HG03280 (cell line): Measurements from ENCODE around the gene TARS3.
A peak's percentile ranks its signal among the peaks of the same experiment; 100 is the strongest.

ENCODE experiments used
- ATAC-seq: cut with Tn5 transposase; IDR thresholded peaks from one replicate; pipeline ENCODE4 v1.9.1; 2021; ENCODE audit warnings: mild to moderate bottlenecking, moderate library complexity; ENCODE audit not compliant: unreplicated experiment

TARS3 gene

DNA sequence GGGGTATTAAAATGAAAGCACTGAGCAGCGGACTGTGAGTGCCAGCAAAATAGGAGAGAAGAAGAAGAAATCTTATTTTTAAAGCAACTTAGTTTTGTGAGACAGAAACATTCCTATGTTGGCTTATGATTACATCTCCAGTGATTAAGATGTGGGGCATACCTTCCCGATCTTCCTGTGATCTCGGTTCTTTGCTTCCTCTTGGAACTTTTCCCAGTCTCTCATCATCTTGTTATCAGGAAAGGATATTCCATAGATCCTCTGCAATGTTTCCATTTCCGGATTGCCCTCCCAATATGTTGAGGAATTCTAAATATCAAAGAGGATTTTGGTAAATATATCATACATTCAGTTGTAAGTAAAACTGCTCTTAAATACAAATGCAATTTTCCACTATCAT lies 22.2 kb downstream of the TARS3 start:
- ATAC-seq = no peak

DNA sequence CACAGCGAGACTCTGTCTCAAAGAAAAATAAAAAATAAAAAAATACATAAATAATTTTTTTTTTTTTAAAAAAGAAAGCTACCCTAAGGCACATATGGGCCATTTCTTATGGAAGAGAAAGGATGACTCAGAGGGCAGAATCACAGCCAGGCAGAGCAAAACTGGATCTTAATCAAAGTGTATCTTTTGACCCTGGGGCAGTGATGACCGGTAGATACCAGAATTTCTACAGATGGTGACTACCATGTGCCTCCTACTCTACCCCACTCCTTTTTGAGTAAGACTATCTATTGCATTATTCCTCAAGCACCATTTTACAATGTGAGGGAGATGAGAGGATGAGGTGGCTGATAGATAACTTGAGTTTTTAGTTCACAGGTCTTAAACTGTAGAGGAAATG lies 26.0 kb downstream of the TARS3 start:
- ATAC-seq = no peak

DNA sequence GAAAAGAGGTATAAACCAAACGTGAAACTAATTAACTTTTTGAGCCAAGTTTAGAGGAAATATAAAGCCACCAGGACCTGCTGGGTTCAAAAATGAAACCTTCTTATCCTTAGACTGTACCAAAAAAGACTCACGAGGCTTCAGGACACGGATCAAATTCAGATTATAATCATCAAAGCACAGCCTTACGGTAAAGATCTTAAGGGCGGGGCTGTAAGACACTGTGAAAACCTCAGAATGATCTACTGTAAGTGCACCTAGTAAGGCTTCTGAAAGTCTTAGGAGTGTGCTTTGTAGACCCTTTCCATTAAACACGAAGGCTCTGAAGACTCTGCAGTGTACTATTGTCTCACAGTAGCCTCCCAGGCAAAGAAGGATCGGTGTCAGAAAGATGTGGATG lies 26.8 kb downstream of the TARS3 start:
- no peak for ATAC-seq

DNA sequence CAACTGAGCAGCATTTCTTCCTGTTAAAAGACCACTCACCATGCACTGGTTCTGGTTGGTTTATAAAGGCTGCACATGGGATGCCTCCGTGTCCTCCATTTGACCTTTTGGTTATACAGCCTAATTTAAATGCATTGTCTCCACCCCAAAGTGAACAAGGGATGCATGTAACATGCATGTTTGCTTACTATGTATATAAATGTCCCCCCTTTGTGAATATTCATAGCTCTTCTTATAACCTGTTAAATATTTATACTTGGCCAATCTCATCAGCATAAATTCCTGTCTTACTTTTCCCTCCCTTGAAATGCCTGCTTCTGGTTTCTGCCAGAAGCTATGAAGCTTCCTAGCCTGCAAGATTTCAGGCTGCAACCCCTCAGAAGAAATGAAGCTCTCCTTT lies 27.4 kb downstream of the TARS3 start:
- no peak for ATAC-seq

DNA sequence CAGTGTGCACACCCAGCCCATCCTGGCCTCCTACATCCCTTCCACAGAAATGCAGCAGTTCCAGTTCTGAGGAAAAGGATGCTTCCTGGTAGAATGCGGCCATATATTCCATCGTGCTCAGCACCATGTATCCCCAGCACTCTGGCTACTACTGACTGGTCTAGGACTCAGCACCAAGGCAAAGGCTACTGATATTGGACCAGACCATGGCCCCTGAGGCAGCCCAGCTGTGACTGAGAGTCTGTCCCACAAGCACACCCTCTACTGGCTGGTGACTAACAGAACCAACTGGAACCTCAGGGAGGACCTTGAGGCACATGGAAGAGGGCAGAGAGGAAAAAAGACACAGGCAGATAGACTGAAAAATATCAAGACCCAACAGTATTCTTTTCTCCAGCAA lies 30.0 kb downstream of the TARS3 start:
- no peak for ATAC-seq

DNA sequence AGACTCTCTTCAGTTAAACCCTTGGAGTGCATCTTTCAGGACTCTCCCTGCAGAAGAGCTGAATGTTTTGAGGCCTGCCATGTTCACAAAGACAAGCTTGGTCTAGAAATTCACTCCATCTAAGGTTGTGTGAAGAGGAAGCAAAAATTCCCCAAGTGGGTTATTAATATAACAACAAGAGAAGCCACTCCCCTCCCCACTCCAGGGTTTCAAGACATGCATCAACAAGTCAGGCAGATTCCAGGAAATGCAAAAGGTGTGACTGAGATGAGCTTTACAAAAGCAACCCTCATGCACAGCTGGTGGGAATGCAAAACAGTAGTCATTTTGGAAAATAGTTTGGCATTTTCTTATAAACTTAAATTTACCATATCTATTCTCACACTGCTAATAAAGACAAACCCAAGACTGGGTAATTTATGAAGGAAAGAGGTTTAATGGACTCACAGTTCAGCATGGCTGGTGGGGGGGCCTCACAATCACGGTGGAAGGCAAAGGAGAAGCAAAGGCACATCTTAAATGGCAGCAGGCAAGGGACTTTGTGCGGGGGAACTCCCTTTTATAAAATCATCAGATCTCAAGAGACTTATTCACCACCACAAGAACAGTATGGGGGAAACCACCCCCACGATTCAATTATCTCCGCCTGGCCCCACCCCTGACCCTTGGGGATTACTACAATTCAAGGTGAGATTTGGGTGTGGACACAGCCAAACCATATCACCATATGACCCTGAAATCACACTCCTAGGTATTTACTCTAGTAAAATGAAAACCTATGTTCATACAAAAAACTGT lies 31.3 kb downstream of the TARS3 start:
- no peak for ATAC-seq

DNA sequence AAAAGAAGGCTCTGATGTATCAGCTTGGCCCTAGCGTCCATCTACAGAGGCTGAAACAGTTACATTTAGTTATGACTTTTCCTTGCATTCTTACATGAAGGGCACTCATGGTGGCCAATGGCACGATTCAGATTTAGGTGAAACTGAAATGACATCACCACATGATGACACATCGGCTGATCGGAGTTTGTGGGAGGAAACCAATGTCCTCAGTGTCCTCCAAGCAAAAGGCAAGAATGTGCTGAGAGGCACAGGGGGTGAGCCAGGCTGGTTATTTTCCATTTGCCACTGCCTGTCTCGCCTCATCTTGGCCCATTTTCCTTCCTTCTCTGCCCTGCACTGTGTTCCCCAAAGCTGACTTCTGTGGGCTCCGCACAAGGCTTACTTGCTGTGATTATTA lies 34.4 kb downstream of the TARS3 start:
- ATAC-seq = no peak

DNA sequence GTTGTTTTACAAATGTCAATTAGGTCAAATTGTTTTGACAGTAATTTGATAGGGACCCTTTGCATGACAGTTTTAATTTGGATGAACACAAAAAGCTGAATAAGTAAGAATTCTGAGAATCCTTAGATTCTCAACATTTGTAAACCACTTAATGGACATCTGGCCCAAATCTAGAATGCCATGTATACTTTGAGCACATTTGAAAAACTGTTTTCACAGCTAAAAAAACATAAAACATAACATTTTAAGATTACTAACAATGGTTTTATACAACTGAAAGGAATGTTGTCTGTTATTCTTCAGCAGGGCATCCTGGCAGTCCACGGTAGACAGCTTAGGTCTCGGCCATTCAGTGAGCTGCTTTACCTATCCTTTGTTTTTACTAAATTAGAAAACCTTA lies 37.6 kb downstream of the TARS3 start:
- no peak for ATAC-seq

DNA sequence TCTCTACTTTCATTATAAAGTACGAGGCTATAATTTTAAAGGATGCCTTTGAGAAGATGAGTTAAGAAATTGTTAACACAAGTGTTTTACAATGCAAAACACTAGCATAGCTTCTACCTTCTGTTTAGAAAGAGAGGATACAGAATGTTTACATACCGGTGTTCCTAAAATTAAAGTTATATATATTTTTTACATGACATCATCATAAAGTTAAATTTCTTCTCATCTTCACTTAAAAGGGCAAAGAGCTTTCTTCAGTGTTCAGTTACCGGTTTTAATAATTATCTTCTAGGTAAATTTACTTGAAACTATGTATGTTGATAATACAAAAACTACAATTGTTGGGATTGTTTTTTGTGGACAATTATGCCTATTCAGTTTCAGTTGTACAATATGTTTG lies 39.4 kb downstream of the TARS3 start:
- no peak for ATAC-seq

DNA sequence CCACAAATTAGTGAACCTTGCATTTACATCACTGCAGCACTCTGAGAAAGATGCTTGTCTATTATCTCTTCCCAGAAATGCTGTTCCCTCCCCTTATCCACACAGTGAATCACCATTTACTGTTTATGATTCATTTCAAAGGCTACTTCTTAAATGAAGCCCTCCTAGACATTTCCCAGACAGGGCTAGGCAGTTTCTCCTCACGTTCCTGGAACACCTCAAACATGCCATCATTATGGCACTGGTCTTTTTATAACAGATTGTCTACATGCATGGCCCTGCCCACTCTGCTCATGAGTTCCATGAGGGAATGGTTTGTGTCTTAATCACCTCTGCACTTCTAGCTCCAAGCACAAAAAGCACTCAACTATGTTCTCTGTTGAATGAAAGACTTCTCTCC lies 39.9 kb downstream of the TARS3 start:
- no peak for ATAC-seq

DNA sequence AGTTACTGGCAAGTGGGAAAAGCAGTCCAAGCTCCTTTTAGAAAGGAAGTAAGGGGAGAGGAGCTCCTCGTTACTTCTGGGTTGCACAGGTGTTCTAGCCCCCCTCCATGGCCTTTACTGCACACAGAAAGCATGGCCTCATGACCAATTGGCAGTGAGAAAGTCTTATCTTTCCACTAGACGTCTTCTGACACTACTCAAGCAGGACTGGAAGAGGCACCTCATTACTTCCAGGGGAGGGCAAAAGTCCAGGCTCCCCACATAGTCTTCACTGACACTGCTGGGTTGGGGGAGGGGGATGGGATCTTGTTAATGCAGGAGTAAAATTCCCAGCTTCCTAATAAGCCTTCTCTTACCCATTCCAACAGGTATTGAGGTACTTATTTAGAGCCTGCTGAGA lies 44.5 kb downstream of the TARS3 start:
- no peak for ATAC-seq

DNA sequence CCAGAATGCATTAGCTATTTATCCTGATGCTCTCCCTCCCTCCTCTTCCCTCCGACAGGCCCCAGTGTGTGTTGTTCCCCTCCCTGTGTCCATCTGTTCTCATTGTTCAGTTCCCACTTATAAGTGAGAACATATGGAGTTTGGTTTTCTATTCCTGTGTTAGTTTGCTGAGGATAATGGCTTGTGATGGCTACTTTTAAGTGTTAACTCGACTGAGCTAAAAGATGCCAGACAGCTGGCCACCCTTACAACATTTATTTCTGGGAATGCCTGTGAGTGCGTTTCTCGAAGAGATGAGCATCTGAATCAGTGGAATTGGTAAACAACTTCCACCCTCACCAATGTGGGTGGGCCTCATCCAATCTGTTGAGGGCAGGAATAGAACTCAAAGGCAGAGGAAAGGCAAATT lies 47.3 kb downstream of the TARS3 start:
- ATAC-seq = no peak

DNA sequence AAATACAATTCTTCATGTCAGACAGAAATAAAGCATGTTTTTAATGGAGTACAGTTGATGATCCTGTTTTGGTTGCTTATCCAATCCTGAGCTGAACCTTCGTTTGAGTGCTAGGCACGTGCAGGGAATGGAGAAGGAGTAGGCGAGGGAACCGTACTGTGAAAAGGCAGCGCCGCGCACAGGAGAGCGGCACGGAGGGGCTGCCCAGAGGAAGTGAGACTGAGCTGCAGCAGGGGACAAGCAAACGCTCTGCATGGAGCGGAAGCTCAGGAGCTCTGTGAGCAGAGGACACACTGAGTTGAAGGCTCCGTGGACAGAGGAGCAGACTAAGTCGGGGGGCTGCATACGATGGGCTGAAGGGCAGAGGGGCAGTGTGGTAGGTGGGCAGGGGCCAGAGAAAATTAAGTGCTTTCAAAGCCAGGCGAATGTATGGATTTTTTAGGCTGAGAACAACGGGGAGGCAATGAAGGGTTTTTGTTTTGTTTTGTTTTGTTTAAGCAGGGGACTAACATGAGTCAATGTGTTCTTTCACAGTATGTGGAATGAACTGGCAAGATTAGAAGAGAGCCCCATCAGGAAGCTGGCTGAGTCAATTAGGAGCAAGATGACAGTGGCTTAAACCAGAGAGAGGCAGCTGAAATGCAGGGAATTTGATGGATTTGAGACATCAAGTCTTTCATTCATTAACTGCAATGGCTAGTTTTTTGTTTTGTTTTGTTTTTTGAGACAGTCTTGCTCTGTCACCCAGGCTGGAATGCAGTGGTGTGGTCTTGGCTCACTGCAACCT lies 48.3 kb downstream of the TARS3 start:
- peak; percentile 93 for ATAC-seq

DNA sequence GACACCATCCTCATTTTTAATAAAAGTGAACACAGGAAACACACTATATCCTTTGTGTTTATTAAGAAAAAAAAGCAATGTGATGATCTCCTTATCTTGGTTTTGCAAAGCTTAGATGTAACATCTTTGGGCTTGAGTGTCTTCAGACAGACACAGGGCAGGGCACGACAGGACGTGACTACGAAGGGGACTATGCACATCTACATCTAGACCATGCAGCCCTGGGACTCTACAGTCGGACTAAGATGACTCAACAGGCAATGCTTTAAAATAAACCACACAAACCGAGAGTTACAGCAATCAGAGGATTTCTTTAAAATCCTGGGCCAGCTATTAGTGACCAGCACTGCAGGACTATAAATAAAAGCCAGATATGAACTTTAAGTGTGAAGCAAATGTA lies 49.3 kb downstream of the TARS3 start:
- no peak for ATAC-seq

DNA sequence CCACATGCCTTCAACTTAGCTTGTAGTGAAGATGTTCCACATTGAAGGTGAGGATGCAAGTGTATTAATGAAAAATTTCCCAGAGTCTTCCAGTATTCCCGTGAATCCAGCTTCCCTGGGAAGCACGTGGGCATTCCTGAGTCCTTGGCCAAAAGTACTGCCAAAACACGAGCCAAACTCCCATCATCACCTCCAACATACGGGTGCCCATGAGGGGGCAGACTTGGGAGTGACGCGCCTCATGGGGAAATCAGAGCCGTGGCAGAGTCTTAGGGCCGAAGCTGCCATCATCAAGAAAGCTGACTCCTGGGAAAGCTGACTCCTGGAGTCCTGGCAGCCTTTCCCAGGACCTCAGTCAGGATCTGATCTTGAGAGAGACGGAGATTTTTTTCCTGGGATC lies 52.0 kb downstream of the TARS3 start:
- ATAC-seq = no peak

DNA sequence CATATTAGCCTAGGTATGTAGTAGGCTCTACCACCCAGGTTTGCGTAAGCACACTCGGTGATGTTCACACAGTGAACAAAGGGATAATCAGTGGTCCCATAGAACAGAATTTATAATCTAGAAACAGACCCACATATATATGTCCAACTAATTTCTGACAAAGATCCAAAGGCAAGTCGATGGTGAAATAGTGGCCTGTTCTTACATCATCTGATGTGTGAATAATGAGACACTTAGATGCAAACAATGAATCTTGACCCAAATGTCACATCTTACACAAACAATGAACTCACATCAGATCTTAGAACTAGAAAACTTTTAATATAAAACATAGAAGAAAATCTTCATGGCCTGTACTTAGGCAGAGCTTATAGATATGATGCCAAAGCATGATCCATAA lies 54.5 kb downstream of the TARS3 start:
- ATAC-seq = no peak

DNA sequence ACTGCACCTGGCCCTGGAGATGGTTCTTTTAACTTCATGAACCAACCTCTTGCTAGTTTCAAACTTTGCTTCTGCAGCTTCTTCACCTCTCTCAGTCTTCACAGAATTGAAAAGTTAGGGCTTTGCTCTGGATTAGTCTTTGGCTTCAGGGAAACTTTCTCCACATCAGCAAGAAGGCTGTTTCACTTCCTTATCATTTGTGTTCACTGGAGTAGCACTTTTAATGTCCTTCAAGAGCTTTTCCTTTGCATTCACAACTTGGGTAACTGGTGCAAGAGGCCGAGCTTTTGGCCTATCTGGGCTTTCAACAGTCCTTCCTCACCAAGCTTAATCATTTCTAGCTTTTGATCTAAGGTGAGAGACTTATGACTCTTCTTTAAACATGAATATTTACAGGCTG lies 56.4 kb downstream of the TARS3 start:
- ATAC-seq = no peak

DNA sequence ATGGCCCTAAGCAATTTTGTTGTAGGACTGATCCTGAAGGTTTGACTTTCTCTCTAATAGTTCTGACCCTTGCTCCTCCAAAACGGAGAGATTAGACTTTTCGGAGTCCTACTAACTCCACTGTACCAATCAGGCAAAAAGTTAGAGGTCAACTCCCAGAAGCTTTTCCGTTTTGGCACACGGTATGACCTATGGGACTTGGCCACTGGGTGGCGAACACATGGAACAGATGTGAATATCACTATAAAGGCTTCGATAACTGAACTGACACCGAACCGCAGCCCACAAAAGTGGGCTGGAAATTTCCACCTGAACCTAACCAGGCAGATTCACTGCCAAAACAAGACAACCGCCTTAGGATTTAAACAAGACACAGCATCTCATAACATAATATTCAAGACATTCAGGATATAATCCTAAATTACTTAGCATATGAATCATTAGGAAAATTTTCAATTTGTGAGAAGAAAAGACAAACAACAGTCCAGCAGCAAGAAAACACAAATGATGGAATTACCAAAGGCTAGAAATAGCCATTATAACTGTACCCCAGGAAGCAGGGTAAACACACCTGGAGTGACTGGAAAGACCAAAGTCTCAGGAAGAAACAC lies 59.9 kb downstream of the TARS3 start:
- ATAC-seq = no peak

DNA sequence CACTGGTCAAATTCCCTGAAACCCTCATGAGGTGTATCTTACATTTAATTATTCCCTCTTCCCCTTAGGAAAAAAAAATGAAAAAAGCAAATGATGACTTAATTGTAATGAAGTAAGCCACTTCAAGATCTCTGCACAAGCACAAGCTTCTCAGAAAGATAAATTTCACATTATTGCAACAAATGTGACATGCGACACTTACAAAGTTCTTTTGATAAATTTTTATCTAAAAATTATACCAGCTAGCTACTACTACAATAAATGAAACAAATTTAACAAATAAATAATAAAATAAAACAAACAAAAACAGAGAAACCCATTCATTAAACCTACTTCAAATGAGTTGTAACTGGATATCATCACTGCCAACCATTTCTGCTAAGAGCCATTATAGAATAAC lies 62.1 kb downstream of the TARS3 start:
- ATAC-seq = no peak

DNA sequence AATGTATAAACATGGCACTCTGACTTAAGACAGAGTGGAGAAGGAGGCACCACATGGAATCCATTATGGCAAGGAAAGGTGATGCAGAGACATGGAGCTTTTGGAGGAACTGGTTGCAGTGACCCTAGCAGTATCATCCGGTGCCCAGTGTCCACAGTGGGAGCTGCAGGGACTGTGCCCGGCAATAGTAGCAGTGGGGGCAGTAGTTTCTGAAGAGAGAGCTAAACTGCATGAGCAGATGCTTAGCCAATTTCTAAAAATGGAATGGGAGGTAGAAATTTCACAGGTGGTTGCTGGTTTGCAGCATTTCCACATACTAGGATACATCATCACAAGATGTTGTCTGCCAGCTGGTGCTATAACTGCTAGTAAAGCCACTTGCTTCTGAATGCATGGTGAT lies 64.3 kb downstream of the TARS3 start:
- no peak for ATAC-seq

DNA sequence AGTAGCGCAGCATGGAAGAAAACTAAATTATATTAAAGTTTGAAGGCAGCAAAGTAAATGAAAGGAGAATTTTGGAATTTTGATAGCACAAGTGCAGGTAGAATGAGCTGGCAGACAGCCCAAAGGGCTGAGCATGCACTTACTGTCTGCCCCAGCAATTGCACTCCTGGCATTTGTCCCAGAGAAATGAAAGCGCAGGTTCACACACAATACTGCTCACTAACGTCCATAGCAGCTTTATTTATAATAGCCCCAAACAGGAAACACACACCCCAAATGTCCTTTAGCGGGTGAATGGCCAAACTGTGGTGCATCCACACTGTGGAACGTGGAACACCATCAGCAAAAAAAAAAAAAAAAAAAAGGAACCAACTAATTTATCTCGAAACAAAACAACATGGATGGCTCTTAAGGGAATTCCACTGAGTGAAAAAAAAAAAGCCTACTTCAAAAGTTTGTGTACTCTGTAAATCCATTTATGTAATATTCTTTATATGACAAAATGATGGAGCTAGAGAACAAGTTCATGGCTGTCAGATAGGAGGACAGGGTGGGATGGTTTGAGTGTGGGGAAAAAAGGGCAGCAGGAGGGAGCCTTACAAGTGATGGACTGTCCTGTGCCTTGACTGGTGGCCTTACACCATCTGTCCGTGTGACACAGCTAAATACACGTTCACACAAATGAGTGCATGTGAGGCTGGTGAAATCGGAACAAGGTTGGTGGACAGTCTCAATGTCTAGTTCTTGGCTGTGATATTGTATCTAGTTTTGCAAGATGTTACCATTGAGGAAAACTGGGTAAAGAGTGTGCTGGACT lies 66.1 kb downstream of the TARS3 start:
- ATAC-seq = no peak
